ENCODE data around the gene TSPAN18. TPM values are rescaled to one million over a fixed set of nuclear protein-coding genes. Genes with fewer than 3 reads are reported as not detected.

The TSPAN18 gene
- total and polyA plus RNA-seq, 3 donors from 2014 or later, result 2.1 to 11.1 (median 5.0) TPM

DNA sequence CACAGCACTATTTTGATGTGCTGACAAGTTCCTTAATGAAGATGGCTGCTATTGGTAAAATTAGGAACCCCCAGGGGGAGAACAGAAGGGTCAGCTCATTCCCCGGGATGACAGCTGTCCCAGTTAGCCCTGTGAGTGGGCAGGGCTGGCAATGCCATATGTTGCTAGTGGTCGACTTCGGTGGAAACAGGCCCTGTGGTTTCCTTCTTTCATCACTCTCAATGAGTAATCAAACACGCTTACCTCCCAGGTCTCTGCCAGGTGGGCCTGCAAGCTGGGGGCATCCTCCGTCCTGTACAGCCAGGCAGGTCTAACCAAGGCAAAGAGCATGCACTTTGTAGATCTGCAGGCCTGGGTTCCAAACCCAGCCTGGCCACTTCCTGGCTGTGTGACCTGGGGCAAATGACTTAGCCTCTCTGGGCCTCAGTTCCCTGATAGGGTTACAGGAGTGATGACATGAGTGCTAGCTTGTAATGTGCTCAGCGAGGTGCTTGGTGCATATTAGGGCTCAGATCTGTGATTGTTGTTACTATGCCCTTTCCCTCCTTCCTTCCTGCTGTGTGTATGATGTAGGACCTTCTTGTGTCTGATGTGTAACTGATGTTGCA is 85.2 kb downstream of the TSPAN18 start:
- no peak for DNase-seq
- intact Hi-C loops (cut with DNase I; ENCODE audit: low total_unique reads), result no loop called here
- no peaks in the 10 kb centered on the region for H3K27me3 ChIP-seq
- no peak overlapping the region for H3K27ac ChIP-seq
- TF ChIP-seq POLR2A (IDR thresholded peaks at IDR 0.05), result no peak
- TF ChIP-seq, protein P1, sequence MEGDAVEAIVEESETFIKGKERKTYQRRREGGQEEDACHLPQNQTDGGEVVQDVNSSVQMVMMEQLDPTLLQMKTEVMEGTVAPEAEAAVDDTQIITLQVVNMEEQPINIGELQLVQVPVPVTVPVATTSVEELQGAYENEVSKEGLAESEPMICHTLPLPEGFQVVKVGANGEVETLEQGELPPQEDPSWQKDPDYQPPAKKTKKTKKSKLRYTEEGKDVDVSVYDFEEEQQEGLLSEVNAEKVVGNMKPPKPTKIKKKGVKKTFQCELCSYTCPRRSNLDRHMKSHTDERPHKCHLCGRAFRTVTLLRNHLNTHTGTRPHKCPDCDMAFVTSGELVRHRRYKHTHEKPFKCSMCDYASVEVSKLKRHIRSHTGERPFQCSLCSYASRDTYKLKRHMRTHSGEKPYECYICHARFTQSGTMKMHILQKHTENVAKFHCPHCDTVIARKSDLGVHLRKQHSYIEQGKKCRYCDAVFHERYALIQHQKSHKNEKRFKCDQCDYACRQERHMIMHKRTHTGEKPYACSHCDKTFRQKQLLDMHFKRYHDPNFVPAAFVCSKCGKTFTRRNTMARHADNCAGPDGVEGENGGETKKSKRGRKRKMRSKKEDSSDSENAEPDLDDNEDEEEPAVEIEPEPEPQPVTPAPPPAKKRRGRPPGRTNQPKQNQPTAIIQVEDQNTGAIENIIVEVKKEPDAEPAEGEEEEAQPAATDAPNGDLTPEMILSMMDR (IDR thresholded peaks at IDR 0.05), result no peak
- no peaks in the 10 kb centered on the region for H3K36me3 ChIP-seq (ENCODE audit: low read depth, missing control alignments)
- H3K9me3 ChIP-seq, result no peaks in the 10 kb centered on the region
- peaks cover 12% of the 10 kb centered on the region for H3K4me1 ChIP-seq
- H3K4me3 ChIP-seq, result no peak overlapping the region
- WGBS, 2 donors, result 79 to 85% methylated on average over 5 to 6 of the region's 6 CpGs

DNA sequence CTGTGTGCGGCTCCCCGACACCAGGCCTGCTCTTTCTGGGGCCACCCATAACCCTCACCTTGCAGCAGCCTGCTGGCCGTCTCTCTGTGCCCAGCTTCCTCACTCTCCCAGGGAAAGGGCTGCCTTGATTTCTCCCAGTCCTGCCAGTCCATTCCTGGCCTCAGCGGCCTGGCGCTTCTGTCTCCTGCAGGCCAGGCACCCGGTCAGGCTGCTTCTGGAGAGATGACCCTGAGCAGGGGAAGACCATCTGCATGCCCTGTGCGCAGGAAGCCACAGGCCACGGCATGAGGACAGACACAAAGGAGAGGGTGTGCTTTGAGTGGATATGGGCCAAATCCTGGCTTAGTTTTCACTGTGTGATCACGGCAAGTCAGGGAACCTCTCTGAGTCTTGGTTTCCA is 86.2 kb downstream of the TSPAN18 start:
- no peak overlapping the region for H3K27ac ChIP-seq

DNA sequence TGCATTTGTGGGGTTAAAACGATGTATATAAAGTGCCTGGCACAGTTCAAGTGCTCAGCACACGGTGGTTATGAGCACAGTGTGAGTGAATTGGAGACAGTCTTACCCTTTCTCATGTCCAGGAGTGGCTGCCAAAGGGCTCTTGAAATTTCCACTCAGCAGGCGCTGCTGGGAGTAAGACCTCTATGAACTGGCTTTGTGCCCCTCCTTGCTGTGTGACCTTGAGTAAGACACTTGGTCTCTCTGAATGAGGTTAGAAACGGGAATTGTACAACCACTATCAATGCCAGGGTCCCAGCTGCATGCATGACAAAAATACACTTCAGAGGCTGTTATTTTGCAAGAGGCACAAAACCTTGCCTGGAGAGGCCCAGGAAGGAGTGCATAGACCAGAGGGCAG is 86.6 kb downstream of the TSPAN18 start:
- peaks cover 12% of the 10 kb centered on the region for H3K4me1 ChIP-seq
- H3K27ac ChIP-seq, result no peak overlapping the region
- no peaks in the 10 kb centered on the region for H3K9me3 ChIP-seq
- intact Hi-C loops (cut with DNase I; ENCODE audit: low total_unique reads), result no loop called here
- TF ChIP-seq, protein P1 (IDR thresholded peaks at IDR 0.05), result no peak
- TF ChIP-seq POLR2A (IDR thresholded peaks at IDR 0.05), result no peak
- no peak overlapping the region for H3K4me3 ChIP-seq
- H3K27me3 ChIP-seq, result no peaks in the 10 kb centered on the region
- DNase-seq, result peak; percentile 42
- 29 to 60% methylated on average over 4 of the region's 4 CpGs for WGBS, 2 donors
- no peaks in the 10 kb centered on the region for H3K36me3 ChIP-seq (ENCODE audit: low read depth, missing control alignments)

More for the DNA sequence above, 86.2 kb downstream of the TSPAN18 start:
- intact Hi-C loops (cut with DNase I; ENCODE audit: low total_unique reads), result no loop called here
- Histone ChIP-seq H3K9me3 (no peaks in the 10 kb centered on the region), H3K4me3 (no peak overlapping the region), H3K36me3 (ENCODE audit: low read depth, missing control alignments) (no peaks in the 10 kb centered on the region), H3K4me1 (peaks cover 12% of the 10 kb centered on the region), H3K27me3 (no peaks in the 10 kb centered on the region)
- no peak for DNase-seq
- TF ChIP-seq, protein P1 (IDR thresholded peaks at IDR 0.05), result no peak
- WGBS, 2 donors, result 52 to 58% methylated on average over 6 to 9 of the region's 9 CpGs

DNA sequence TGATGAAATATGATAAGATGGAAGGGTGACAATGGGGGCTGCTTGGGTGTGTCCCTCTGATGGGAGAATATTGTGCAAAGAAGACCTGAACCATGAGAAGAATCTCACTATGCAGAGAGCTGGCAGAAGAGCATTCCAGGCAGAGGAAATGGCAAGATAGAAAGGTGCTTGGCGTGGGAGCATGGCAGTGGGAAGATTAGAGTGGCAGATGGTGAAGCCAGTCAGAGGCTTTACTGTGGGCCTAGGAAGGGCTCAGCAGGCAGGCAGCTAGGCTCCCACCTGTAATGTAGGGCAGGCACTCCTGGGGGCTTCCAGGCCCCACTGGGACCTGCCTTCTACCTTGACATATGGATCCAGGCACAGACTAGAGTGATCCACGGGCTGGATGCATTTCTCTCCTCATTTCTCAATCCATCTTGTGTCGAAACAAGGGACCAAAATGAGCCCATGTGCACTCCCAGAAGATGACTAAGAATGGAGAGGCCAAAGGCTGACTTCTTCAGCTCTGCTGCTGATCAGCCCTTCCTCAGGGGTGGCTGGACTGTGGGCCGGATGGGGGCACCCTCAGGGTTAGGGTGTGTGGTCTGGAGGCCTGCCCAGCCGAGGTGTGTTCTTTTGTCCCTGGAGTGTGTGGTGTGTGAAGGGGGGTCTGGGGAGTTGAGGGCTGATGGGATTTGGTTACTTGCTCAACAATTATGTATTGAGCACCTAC is 88.3 kb downstream of the TSPAN18 start:
- Histone ChIP-seq H3K36me3 (ENCODE audit: low read depth, missing control alignments) (no peaks in the 10 kb centered on the region), H3K4me3 (no peak overlapping the region), H3K4me1 (peaks cover 12% of the 10 kb centered on the region), H3K27ac (no peak overlapping the region), H3K9me3 (no peaks in the 10 kb centered on the region), H3K27me3 (no peaks in the 10 kb centered on the region)
- intact Hi-C loops (cut with DNase I; ENCODE audit: low total_unique reads), result no loop called here
- no peak for TF ChIP-seq POLR2A (IDR thresholded peaks at IDR 0.05)
- TF ChIP-seq, protein P1 (IDR thresholded peaks at IDR 0.05), result no peak
- WGBS, 2 donors, result 93 to 97% methylated on average over 5 of the region's 5 CpGs
- no peak for DNase-seq
